Measurements from ENCODE around the gene NACC2.

Gene NACC2

DNA sequence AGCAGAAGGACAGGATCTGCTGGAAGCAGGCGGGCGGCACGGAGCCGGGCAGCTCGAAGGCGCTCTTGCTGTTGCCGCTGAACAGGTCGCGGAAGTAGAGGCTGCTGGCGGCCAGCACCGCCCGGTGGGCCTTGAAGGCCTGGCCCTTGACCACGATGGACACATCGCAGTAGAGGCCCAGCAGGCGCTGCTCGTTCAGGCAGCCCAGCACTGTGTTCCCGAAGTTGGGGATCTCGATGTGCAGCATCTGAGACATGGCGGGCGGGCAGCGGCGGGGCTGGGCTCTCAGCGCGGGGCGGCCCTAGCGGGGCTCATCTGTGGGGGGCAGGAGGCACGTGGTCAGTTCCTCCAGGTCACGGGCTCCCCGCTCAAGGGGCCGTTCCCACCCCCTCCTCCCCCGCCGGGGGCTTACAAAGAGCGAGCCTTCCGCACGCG lies 44.8 kb downstream of the NACC2 start:
- Histone ChIP-seq H3K36me3 (peaks cover 6 to 49% (median 47%) of the 10 kb centered on the region in 3 donors), H3K4me3 (peak overlapping the region in 1 of 2 donors; percentile 63), H3K4me1 (peaks cover 0 to 71% (median 49%) of the 10 kb centered on the region in 4 donors), H3K27ac (no peak overlapping the region), H3K27me3 (no peaks in the 10 kb centered on the region), H3K9me3 (no peaks in the 10 kb centered on the region)
- intact Hi-C loops (cut with DNase I; ENCODE audit: low total_unique reads), result loop anchor here (5.0 kb wide), 1 partner anchor 37 kb away; no protein-coding TSS in a partner anchor
- DNase-seq, result peak in 1 of 2 donors; percentile 68
- TF ChIP-seq, protein P1, sequence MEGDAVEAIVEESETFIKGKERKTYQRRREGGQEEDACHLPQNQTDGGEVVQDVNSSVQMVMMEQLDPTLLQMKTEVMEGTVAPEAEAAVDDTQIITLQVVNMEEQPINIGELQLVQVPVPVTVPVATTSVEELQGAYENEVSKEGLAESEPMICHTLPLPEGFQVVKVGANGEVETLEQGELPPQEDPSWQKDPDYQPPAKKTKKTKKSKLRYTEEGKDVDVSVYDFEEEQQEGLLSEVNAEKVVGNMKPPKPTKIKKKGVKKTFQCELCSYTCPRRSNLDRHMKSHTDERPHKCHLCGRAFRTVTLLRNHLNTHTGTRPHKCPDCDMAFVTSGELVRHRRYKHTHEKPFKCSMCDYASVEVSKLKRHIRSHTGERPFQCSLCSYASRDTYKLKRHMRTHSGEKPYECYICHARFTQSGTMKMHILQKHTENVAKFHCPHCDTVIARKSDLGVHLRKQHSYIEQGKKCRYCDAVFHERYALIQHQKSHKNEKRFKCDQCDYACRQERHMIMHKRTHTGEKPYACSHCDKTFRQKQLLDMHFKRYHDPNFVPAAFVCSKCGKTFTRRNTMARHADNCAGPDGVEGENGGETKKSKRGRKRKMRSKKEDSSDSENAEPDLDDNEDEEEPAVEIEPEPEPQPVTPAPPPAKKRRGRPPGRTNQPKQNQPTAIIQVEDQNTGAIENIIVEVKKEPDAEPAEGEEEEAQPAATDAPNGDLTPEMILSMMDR (IDR thresholded peaks at IDR 0.05), result no peak

DNA sequence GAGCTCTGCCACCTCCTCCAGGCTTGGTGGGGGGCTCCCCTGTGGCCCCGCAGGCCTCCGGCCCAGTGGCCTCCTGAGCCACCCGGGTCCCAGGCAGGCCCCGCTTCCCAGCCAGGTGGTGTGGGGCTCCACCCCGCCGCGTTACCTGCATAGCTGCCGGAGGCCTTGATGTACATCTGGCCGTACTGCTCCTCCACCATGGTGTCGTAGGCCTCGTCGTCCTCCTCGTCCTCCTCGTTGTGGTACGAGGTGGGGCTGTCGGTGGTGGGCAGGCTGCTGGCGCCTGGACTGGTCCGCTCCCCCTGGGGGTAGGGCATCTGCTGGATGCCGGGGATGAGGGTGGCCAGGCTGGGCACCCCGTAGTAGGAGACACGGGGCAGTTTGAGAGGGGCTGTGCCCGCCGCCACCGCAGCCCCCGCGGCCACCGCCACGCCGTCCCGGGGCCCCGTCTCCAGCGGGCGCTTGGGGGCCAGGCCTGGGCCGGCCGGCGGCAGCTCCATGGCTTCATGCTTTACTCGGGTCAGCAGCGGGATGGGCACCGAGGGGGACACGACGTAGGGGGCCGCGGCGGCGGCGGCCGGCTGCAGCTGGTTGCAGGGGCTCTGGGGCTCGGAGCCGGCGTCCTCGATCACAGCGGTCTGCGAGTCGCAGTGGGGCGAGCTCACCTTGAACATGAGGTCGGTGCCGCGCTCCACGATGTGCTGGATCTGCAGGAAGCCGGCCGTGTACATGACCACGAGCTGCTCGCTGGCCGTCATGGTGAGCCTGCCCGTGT lies 45.4 kb downstream of the NACC2 start:
- Histone ChIP-seq H3K4me1 (peaks cover 0 to 66% (median 44%) of the 10 kb centered on the region in 4 donors), H3K27ac (no peak overlapping the region), H3K27me3 (no peaks in the 10 kb centered on the region), H3K36me3 (peaks cover 6 to 55% (median 53%) of the 10 kb centered on the region in 3 donors), H3K4me3 (no peak overlapping the region), H3K9me3 (no peaks in the 10 kb centered on the region)
- TF ChIP-seq, protein P1 (IDR thresholded peaks at IDR 0.05), result no peak
- DNase-seq, result peak in 1 of 2 donors; percentile 64
- intact Hi-C loops (cut with DNase I; ENCODE audit: low total_unique reads), result loop anchor here (5.0 kb wide), 1 partner anchor 38 kb away; no protein-coding TSS in a partner anchor

DNA sequence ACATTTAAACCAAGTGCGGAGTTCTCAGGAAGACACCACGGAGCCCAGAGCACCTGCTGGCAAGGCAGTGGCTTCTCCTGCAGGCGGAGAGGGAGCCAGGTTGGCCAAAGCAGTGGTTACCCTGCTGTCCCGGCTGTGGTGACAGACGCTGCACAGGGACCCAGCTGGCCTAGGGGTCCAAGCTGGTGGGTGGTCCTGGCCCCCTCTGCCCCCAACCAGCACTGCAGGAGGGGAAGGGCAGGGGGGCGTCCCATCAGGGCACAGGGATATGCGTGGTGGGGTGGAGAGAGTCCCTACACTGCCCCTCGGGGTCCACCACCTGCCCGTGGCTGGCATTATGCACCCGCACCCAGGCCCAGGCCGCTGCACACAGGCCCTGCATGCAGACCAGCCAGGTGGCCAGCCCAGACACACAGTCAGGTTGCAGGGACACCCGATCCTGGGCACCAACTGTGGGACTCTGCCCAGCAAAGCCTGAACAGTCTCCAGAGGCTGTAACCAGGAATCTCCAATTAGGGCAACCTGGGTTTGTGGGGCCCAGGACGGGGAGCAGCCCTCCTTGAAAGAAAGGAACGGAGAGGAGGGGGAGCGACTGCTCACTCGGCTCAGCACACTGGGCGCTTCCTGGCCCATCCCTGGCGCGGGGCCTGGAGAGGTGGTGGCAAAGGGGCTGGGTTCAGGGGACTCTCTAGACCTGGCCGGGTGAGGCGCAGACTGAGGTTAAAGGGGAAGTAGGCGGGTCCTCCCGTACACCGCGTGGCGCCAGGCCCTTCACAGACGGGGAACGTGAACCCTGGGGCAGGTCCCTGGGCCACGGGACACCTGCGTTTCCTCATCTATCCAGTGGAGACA lies 46.3 kb downstream of the NACC2 start:
- intact Hi-C loops (cut with DNase I; ENCODE audit: low total_unique reads), result no loop called here
- Histone ChIP-seq H3K27ac (no peak overlapping the region), H3K36me3 (peaks cover 6 to 64% (median 62%) of the 10 kb centered on the region in 3 donors), H3K27me3 (no peaks in the 10 kb centered on the region), H3K4me1 (peaks cover 0 to 57% (median 35%) of the 10 kb centered on the region in 4 donors), H3K4me3 (no peak overlapping the region), H3K9me3 (no peaks in the 10 kb centered on the region)
- TF ChIP-seq, protein P1 (IDR thresholded peaks at IDR 0.05), result no peak
- DNase-seq, result no peak

DNA sequence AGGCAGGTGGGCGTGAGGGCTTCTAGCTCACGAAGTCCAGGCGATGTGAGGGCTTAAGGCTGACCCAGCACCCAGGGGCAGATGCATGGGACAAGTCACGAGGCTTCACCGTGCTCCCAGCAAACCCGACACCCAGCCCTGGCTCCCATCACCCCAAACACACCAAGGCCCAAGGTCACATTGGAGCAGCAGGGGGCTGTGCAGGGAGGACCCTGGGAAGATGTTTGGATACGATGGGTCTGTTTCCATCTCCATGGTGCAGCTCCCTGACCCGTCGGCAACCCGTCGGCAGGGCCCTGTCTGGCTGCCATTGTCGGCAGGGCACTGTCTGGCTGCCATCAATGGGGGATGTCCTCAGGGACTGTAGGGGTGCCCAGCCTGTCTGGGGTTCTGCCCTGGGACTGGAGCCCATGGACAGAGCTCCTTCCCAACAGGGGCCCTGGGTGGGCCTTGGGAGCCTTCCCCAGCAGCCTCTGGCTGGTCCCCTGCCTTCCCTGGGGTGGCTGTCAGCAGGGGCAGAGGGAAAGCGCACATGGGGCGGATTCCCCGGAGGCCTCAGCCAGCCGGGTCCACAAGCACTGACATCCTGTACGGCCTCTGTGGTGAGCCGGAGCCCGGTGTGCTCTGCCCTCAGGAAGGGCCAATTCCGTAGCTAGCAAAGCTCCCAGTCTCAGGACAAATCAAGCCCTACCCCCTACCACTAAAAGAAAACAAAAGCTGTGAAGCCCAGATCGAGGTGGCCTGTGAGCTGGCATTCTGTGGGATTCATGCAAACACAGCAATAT lies 47.1 kb downstream of the NACC2 start:
- TF ChIP-seq, protein P1 (IDR thresholded peaks at IDR 0.05), result no peak
- peak in 1 of 2 donors; percentile 60 for DNase-seq
- Histone ChIP-seq H3K4me3 (no peak overlapping the region), H3K36me3 (peaks cover 6 to 69% (median 63%) of the 10 kb centered on the region in 3 donors), H3K4me1 (peaks cover 0 to 49% (median 27%) of the 10 kb centered on the region in 4 donors), H3K27me3 (no peaks in the 10 kb centered on the region), H3K9me3 (no peaks in the 10 kb centered on the region), H3K27ac (no peak overlapping the region)
- intact Hi-C loops (cut with DNase I; ENCODE audit: low total_unique reads), result no loop called here

Data from tibial artery (tissue), 4 donors.